Neural progenitor cell (in vitro differentiated cells): Measurements from ENCODE around the gene KANK3. TPM values are rescaled to one million over a fixed set of nuclear protein-coding genes. Genes with fewer than 3 reads are reported as not detected.
"Not testable (repeated sequence)": the region's sequence is repeated elsewhere in the genome, so short reads cannot be mapped to it uniquely, and the experiment has no call there.

Experiments used
- DNase-seq: peaks from one replicate; pipeline ENCODE4 v3.0.0-alpha.2; 2016; ENCODE audit warnings: low spot score
- H2AFZ ChIP-seq: fragments of 200-600 bp; sonication (generic); replicated peaks from 2 replicates; pipeline ENCODE4 v1.6.1; 2016; ENCODE audit warnings: antibody characterized with exemption
- H3F3A ChIP-seq: fragments of 200-600 bp; sonication (generic); 2 replicates; pipeline ENCODE4 v1.6.1; 2016; ENCODE audit warnings: antibody characterized with exemption, low read depth
- H3K27ac ChIP-seq: fragments of 200-600 bp; sonication (generic); 2 replicates; pipeline ENCODE4 v1.5.1; 2016; ENCODE audit warnings: mild to moderate bottlenecking
- H3K27me3 ChIP-seq: fragments of 200-600 bp; sonication (generic); 2 replicates; pipeline ENCODE4 v1.6.1; 2016; ENCODE audit warnings: mild to moderate bottlenecking, moderate library complexity
- H3K36me3 ChIP-seq: fragments of 200-600 bp; sonication (generic); 2 replicates; pipeline ENCODE4 v1.5.1; 2016
- H3K4me1 ChIP-seq: fragments of 200-600 bp; sonication (generic); 2 replicates; pipeline ENCODE4 v1.6.1; 2016; ENCODE audit warnings: mixed run types
- H3K4me2 ChIP-seq: fragments of 200-600 bp; sonication (generic); 2 replicates; pipeline ENCODE4 v1.6.1; 2016
- H3K4me3 ChIP-seq: fragments of 200-600 bp; sonication (generic); 2 replicates; pipeline ENCODE4 v1.5.1; 2016
- H3K79me2 ChIP-seq: fragments of 200-600 bp; sonication (generic); 2 replicates; pipeline ENCODE4 v1.6.1; 2016; ENCODE audit warnings: low read depth
- H3K9ac ChIP-seq: fragments of 200-600 bp; sonication (generic); 2 replicates; pipeline ENCODE4 v1.6.1; 2016
- H3K9me3 ChIP-seq: fragments of 200-600 bp; sonication (generic); 2 replicates; pipeline ENCODE4 v1.5.1; 2016; ENCODE audit warnings: low read depth
- H4K20me1 ChIP-seq: fragments of 200-600 bp; sonication (generic); 2 replicates; pipeline ENCODE4 v1.6.1; 2016; ENCODE audit warnings: low read depth
- H3K27ac Mint-ChIP-seq: 3 replicates; pipeline ENCODE4 v1.8.0; 2021; ENCODE audit warnings: mixed read lengths
- H3K27me3 Mint-ChIP-seq: 2 replicates; pipeline ENCODE4 v1.8.0; 2022; ENCODE audit warnings: low read depth, mild to moderate bottlenecking, inconsistent platforms, moderate library complexity, mixed read lengths; ENCODE audit not compliant: insufficient read depth
- H3K36me3 Mint-ChIP-seq: 3 replicates; pipeline ENCODE4 v1.8.0; 2021; ENCODE audit warnings: mixed read lengths
- H3K4me1 Mint-ChIP-seq: 3 replicates; pipeline ENCODE4 v1.8.0; 2021; ENCODE audit warnings: mixed read lengths
- H3K4me3 Mint-ChIP-seq: 3 replicates; pipeline ENCODE4 v1.8.0; 2021; ENCODE audit warnings: mild to moderate bottlenecking, moderate library complexity, mixed read lengths
- H3K9me3 Mint-ChIP-seq: 3 replicates; pipeline ENCODE4 v1.8.0; 2020; ENCODE audit warnings: mixed read lengths
- EZH2 ChIP-seq: fragments of 200-600 bp; sonication (generic); IDR thresholded peaks from 2 replicates; pipeline ENCODE4 v1.6.1; 2017; ENCODE audit warnings: antibody characterized with exemption, mild to moderate bottlenecking, moderate library complexity
- EZH2phosphoT487 ChIP-seq: fragments of 200-600 bp; sonication (generic); IDR thresholded peaks from 2 replicates; pipeline ENCODE4 v1.6.1; 2017; ENCODE audit warnings: antibody characterized with exemption
- total RNA-seq: library from RNA; depleted of rRNA; stranded (reverse); fragments of >200 nt; gene quantifications from 2 replicates; pipeline ENCODE4 v1.2.3, GENCODE V29; 2015; ENCODE audit warnings: low replicate concordance
- TF ChIP-seq, protein P1 (sequence below): fragments of 200-600 bp; sonication (generic); IDR thresholded peaks from 2 replicates; pipeline ENCODE4 v1.5.1; 2017; ENCODE audit warnings: antibody characterized with exemption, mild to moderate bottlenecking

The KANK3 gene
- total RNA-seq, 1 donor from 2014 or later: not detected

- H2AFZ ChIP-seq, H4K20me1 ChIP-seq, H3K27me3 ChIP-seq, H3K27me3 Mint-ChIP-seq, H3K4me2 ChIP-seq, H3K79me2 ChIP-seq, H3K4me1 Mint-ChIP-seq, H3K36me3 ChIP-seq, DNase-seq, H3K27ac ChIP-seq, H3K9me3 Mint-ChIP-seq, H3K4me3 ChIP-seq, H3K4me1 ChIP-seq, H3K4me3 Mint-ChIP-seq, H3F3A ChIP-seq, H3K27ac Mint-ChIP-seq, H3K9ac ChIP-seq, H3K9me3 ChIP-seq: not testable (repeated sequence)
- peaks cover 10% of the 10 kb centered on the region for H3K36me3 Mint-ChIP-seq
Observed at GRCh38 chr19:8379156-8379891, 36.3 kb upstream of the KANK3 start.

GRCh38 chr19:8377598-8377997 lies 34.5 kb upstream of the KANK3 start:
- no peak overlapping the region for H3K27ac ChIP-seq
- Mint-ChIP-seq H3K36me3 (peaks cover 12% of the 10 kb centered on the region), H3K4me3 (no peak overlapping the region), H3K27me3 (peaks cover 2% of the 10 kb centered on the region), H3K27ac (no peak overlapping the region), H3K9me3 (no peaks in the 10 kb centered on the region), H3K4me1 (peaks cover 2% of the 10 kb centered on the region)
- H3K27me3 ChIP-seq: no peaks in the 10 kb centered on the region
- H3K4me2 ChIP-seq: no peak overlapping the region
- no peaks in the 10 kb centered on the region for H3K79me2 ChIP-seq
- no peaks in the 10 kb centered on the region for H3K9me3 ChIP-seq
- H4K20me1 ChIP-seq: no peaks in the 10 kb centered on the region
- H3K4me1 ChIP-seq: no peaks in the 10 kb centered on the region
- TF ChIP-seq, protein P1, sequence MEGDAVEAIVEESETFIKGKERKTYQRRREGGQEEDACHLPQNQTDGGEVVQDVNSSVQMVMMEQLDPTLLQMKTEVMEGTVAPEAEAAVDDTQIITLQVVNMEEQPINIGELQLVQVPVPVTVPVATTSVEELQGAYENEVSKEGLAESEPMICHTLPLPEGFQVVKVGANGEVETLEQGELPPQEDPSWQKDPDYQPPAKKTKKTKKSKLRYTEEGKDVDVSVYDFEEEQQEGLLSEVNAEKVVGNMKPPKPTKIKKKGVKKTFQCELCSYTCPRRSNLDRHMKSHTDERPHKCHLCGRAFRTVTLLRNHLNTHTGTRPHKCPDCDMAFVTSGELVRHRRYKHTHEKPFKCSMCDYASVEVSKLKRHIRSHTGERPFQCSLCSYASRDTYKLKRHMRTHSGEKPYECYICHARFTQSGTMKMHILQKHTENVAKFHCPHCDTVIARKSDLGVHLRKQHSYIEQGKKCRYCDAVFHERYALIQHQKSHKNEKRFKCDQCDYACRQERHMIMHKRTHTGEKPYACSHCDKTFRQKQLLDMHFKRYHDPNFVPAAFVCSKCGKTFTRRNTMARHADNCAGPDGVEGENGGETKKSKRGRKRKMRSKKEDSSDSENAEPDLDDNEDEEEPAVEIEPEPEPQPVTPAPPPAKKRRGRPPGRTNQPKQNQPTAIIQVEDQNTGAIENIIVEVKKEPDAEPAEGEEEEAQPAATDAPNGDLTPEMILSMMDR: no peak
- TF ChIP-seq EZH2phosphoT487 (no peak), EZH2 (no peak)
- no peak overlapping the region for H3K4me3 ChIP-seq
- no peak overlapping the region for H3K9ac ChIP-seq
- no peak overlapping the region for H2AFZ ChIP-seq
- H3K36me3 ChIP-seq: no peaks in the 10 kb centered on the region
- H3F3A ChIP-seq: no peaks in the 10 kb centered on the region
- no peak for DNase-seq

- H3K27ac Mint-ChIP-seq, DNase-seq, H3K27ac ChIP-seq, H3K27me3 Mint-ChIP-seq, H3K9me3 ChIP-seq, H3K79me2 ChIP-seq, H3K4me2 ChIP-seq, H3K4me1 ChIP-seq, H3K4me1 Mint-ChIP-seq, H3K9me3 Mint-ChIP-seq, H3K27me3 ChIP-seq, H3K9ac ChIP-seq, H3F3A ChIP-seq, H3K36me3 ChIP-seq, H4K20me1 ChIP-seq, H2AFZ ChIP-seq, H3K4me3 ChIP-seq: not testable (repeated sequence)
- Mint-ChIP-seq H3K36me3 (peaks cover 12% of the 10 kb centered on the region), H3K4me3 (peak overlapping the region; percentile 21)
Observed at GRCh38 chr19:8376373-8376974, 33.4 kb upstream of the KANK3 start.

- not testable (repeated sequence) for H3K27ac Mint-ChIP-seq, H3K4me3 ChIP-seq, H3F3A ChIP-seq, H3K4me1 ChIP-seq, DNase-seq, H3K79me2 ChIP-seq, H3K9me3 Mint-ChIP-seq, H3K27me3 ChIP-seq, H3K4me1 Mint-ChIP-seq, H3K27ac ChIP-seq, H3K9me3 ChIP-seq, H4K20me1 ChIP-seq, H2AFZ ChIP-seq, H3K27me3 Mint-ChIP-seq, H3K4me2 ChIP-seq, H3K9ac ChIP-seq, H3K4me3 Mint-ChIP-seq, H3K36me3 ChIP-seq
- H3K36me3 Mint-ChIP-seq: peaks cover 12% of the 10 kb centered on the region
Observed at GRCh38 chr19:8375766-8376165, 32.7 kb upstream of the KANK3 start.
